Activated CD4-positive, alpha-beta memory T cell treated with anti-CD3 and anti-CD28 coated beads, Interleukin-2, amount 10 ng/mL, durations not matched to agents 7 days and 5 days (primary cell): ENCODE measurements around the gene FLT3. TPM values are rescaled to one million over a fixed set of nuclear protein-coding genes. Genes with fewer than 3 reads are reported as not detected.
"Not testable (repeated sequence)": the region's sequence is repeated elsewhere in the genome, so short reads cannot be mapped to it uniquely, and the experiment has no call there.

ENCODE experiments used
- CTCF ChIA-PET: fragments of 350-600 bp; sonication (Branson Sonifier 250); formaldehyde crosslinking; loops from one replicate; lab custom pipeline; 2021; ENCODE audit warnings: antibody characterized with exemption, inconsistent platforms; lab: Charles Lee
- POLR2A ChIA-PET: fragments of 350-600 bp; sonication (Branson Sonifier 250); formaldehyde crosslinking; loops from one replicate; lab custom pipeline; 2021; ENCODE audit warnings: antibody characterized with exemption; lab: Charles Lee
- DNase-seq: peaks from one replicate; pipeline ENCODE4 v3.0.0-alpha.2; 2020
- H3K27ac Mint-ChIP-seq: one replicate; pipeline ENCODE4 v1.8.0; 2021; ENCODE audit warnings: mild to moderate bottlenecking, mixed read lengths
- H3K27me3 Mint-ChIP-seq: one replicate; pipeline ENCODE4 v1.8.0; 2021; ENCODE audit warnings: mixed read lengths
- H3K36me3 Mint-ChIP-seq: one replicate; pipeline ENCODE4 v1.8.0; 2021; ENCODE audit warnings: low read depth, mixed read lengths
- H3K4me1 Mint-ChIP-seq: one replicate; pipeline ENCODE4 v1.8.0; 2021; ENCODE audit warnings: mixed read lengths
- H3K4me3 Mint-ChIP-seq: one replicate; pipeline ENCODE4 v1.8.0; 2021; ENCODE audit warnings: mild to moderate bottlenecking, mixed read lengths
- H3K9me3 Mint-ChIP-seq: one replicate; pipeline ENCODE4 v1.8.0; 2021; ENCODE audit warnings: mixed read lengths
- total RNA-seq, 2 experiments: library from RNA; stranded (reverse); gene quantifications; one replicate each; pipeline ENCODE4 v1.2.3, GENCODE V29; 2021

FLT3 gene
- total RNA-seq, 2 experiments from 2014 or later: not detected

GRCh38 chr13:28089065-28089464, 11.3 kb downstream of the FLT3 start:
- Mint-ChIP-seq H3K27ac (no peak overlapping the region), H3K4me1 (no peaks in the 10 kb centered on the region), H3K36me3 (no peaks in the 10 kb centered on the region), H3K4me3 (no peak overlapping the region), H3K27me3 (peaks cover 24% of the 10 kb centered on the region), H3K9me3 (no peaks in the 10 kb centered on the region)
- POLR2A ChIA-PET: no interaction called here
- CTCF ChIA-PET: no interaction called here
- DNase-seq: no peak

- H3K4me3 Mint-ChIP-seq, H3K27ac Mint-ChIP-seq, POLR2A ChIA-PET, H3K27me3 Mint-ChIP-seq, H3K9me3 Mint-ChIP-seq, H3K4me1 Mint-ChIP-seq, CTCF ChIA-PET, DNase-seq, H3K36me3 Mint-ChIP-seq: not testable (repeated sequence)
Observed at GRCh38 chr13:28077820-28078219, 22.6 kb downstream of the FLT3 start.

- H3K27ac Mint-ChIP-seq: no peak overlapping the region
Observed at GRCh38 chr13:28077231-28077630, 23.1 kb downstream of the FLT3 start.

GRCh38 chr13:28071424-28071823, 29.0 kb downstream of the FLT3 start:
- Mint-ChIP-seq H3K36me3 (no peaks in the 10 kb centered on the region), H3K4me1 (no peaks in the 10 kb centered on the region), H3K9me3 (no peaks in the 10 kb centered on the region), H3K27me3 (peaks cover 10% of the 10 kb centered on the region), H3K4me3 (no peak overlapping the region), H3K27ac (no peak overlapping the region)
- ChIA-PET CTCF (no interaction called here), POLR2A (no interaction called here)
- DNase-seq: no peak

More at GRCh38 chr13:28077231-28077630, 23.1 kb downstream of the FLT3 start:
- ChIA-PET CTCF (no interaction called here), POLR2A (no interaction called here)
- Mint-ChIP-seq H3K9me3 (no peaks in the 10 kb centered on the region), H3K4me3 (no peak overlapping the region), H3K4me1 (no peaks in the 10 kb centered on the region), H3K27me3 (peaks cover 4% of the 10 kb centered on the region), H3K36me3 (no peaks in the 10 kb centered on the region)
- DNase-seq: no peak

GRCh38 chr13:28067491-28067890, 32.9 kb downstream of the FLT3 start:
- ChIA-PET POLR2A (no interaction called here), CTCF (no interaction called here)
- no peak for DNase-seq
- Mint-ChIP-seq H3K27ac (no peak overlapping the region), H3K9me3 (no peaks in the 10 kb centered on the region), H3K4me1 (no peaks in the 10 kb centered on the region), H3K36me3 (no peaks in the 10 kb centered on the region), H3K27me3 (peaks cover 13% of the 10 kb centered on the region), H3K4me3 (no peak overlapping the region)

- DNase-seq: peak; percentile 36
- H3K4me1 Mint-ChIP-seq: no peaks in the 10 kb centered on the region
- H3K4me3 Mint-ChIP-seq: no peak overlapping the region
- H3K36me3 Mint-ChIP-seq: no peaks in the 10 kb centered on the region
- no peak overlapping the region for H3K27ac Mint-ChIP-seq
- no peaks in the 10 kb centered on the region for H3K9me3 Mint-ChIP-seq
- ChIA-PET CTCF (interaction anchor here (0.7 kb wide), 1 partner anchor 78 kb away, joined by 3 read pairs; no protein-coding TSS in a partner anchor), POLR2A (no interaction called here)
- peaks cover 18% of the 10 kb centered on the region for H3K27me3 Mint-ChIP-seq
Observed at GRCh38 chr13:28058866-28059613, 41.3 kb downstream of the FLT3 start.

GRCh38 chr13:28056970-28057712, 43.2 kb downstream of the FLT3 start:
- ChIA-PET CTCF (no interaction called here), POLR2A (no interaction called here)
- no peaks in the 10 kb centered on the region for H3K9me3 Mint-ChIP-seq
- H3K36me3 Mint-ChIP-seq: no peaks in the 10 kb centered on the region
- H3K4me1 Mint-ChIP-seq: no peaks in the 10 kb centered on the region
- peaks cover 23% of the 10 kb centered on the region for H3K27me3 Mint-ChIP-seq
- H3K4me3 Mint-ChIP-seq: no peak overlapping the region
- H3K27ac Mint-ChIP-seq: no peak overlapping the region
- no peak for DNase-seq

GRCh38 chr13:28056426-28056825, 44.0 kb downstream of the FLT3 start:
- H3K27ac Mint-ChIP-seq: no peak overlapping the region
- H3K4me1 Mint-ChIP-seq: no peaks in the 10 kb centered on the region
- ChIA-PET POLR2A (no interaction called here), CTCF (no interaction called here)
- H3K9me3 Mint-ChIP-seq: no peaks in the 10 kb centered on the region
- H3K27me3 Mint-ChIP-seq: peaks cover 23% of the 10 kb centered on the region
- H3K36me3 Mint-ChIP-seq: no peaks in the 10 kb centered on the region
- H3K4me3 Mint-ChIP-seq: no peak overlapping the region
- no peak for DNase-seq

- CTCF ChIA-PET: no interaction called here
- DNase-seq: no peak
- Mint-ChIP-seq H3K36me3 (no peaks in the 10 kb centered on the region), H3K27ac (no peak overlapping the region), H3K4me1 (no peaks in the 10 kb centered on the region), H3K4me3 (no peak overlapping the region), H3K27me3 (peaks cover 23% of the 10 kb centered on the region), H3K9me3 (no peaks in the 10 kb centered on the region)
- POLR2A ChIA-PET: no interaction called here
Observed at GRCh38 chr13:28055357-28055756, 45.0 kb downstream of the FLT3 start.

- Mint-ChIP-seq H3K4me1 (peaks cover 9% of the 10 kb centered on the region), H3K4me3 (no peak overlapping the region)
- CTCF ChIA-PET: no interaction called here
Observed at GRCh38 chr13:28052945-28053344, 47.4 kb downstream of the FLT3 start.

GRCh38 chr13:28049880-28050875, 50.2 kb downstream of the FLT3 start:
- Mint-ChIP-seq H3K4me3 (no peak overlapping the region), H3K36me3 (no peaks in the 10 kb centered on the region), H3K4me1 (peaks cover 12% of the 10 kb centered on the region), H3K9me3 (no peaks in the 10 kb centered on the region), H3K27me3 (peaks cover 16% of the 10 kb centered on the region), H3K27ac (no peak overlapping the region)
- DNase-seq: no peak
- ChIA-PET POLR2A (no interaction called here), CTCF (no interaction called here)

More at GRCh38 chr13:28052945-28053344, 47.4 kb downstream of the FLT3 start:
- no peaks in the 10 kb centered on the region for H3K9me3 Mint-ChIP-seq
- POLR2A ChIA-PET: no interaction called here
- no peak overlapping the region for H3K27ac Mint-ChIP-seq
- no peak for DNase-seq
- H3K36me3 Mint-ChIP-seq: no peaks in the 10 kb centered on the region
- peaks cover 27% of the 10 kb centered on the region for H3K27me3 Mint-ChIP-seq

GRCh38 chr13:28049215-28049614, 51.2 kb downstream of the FLT3 start:
- no peak overlapping the region for H3K27ac Mint-ChIP-seq
- no peak for DNase-seq
- peaks cover 12% of the 10 kb centered on the region for H3K4me1 Mint-ChIP-seq
- H3K9me3 Mint-ChIP-seq: no peaks in the 10 kb centered on the region
- H3K36me3 Mint-ChIP-seq: no peaks in the 10 kb centered on the region
- ChIA-PET CTCF (no interaction called here), POLR2A (no interaction called here)
- H3K27me3 Mint-ChIP-seq: peaks cover 17% of the 10 kb centered on the region
- H3K4me3 Mint-ChIP-seq: no peak overlapping the region

GRCh38 chr13:28048768-28049167, 51.6 kb downstream of the FLT3 start:
- H3K36me3 Mint-ChIP-seq: no peaks in the 10 kb centered on the region
- H3K4me1 Mint-ChIP-seq: peaks cover 12% of the 10 kb centered on the region
- POLR2A ChIA-PET: no interaction called here
- DNase-seq: no peak
- CTCF ChIA-PET: no interaction called here
- H3K9me3 Mint-ChIP-seq: no peaks in the 10 kb centered on the region
- H3K27ac Mint-ChIP-seq: no peak overlapping the region
- H3K27me3 Mint-ChIP-seq: peaks cover 14% of the 10 kb centered on the region
- H3K4me3 Mint-ChIP-seq: no peak overlapping the region
